NCI-H1694 treated with DMSO at 0.1 percent for 48 hours (cell line): ENCODE measurements around the gene TTLL9.

Experiments used
- DNase-seq: peaks from one replicate; lab custom pipeline; 2025; lab: John Stamatoyannopoulos, UW

The TTLL9 gene

GRCh38 chr20:31857861-31858759 is 12.3 kb upstream of the TTLL9 start:
- no peak for DNase-seq

GRCh38 chr20:31858760-31859083 is 11.7 kb upstream of the TTLL9 start:
- no peak for DNase-seq

GRCh38 chr20:31859266-31859997 is 11.0 kb upstream of the TTLL9 start:
- no peak for DNase-seq

GRCh38 chr20:31859998-31860380 is 10.4 kb upstream of the TTLL9 start:
- no peak for DNase-seq

- no peak for DNase-seq
Observed at GRCh38 chr20:31860390-31861134, 9.9 kb upstream of the TTLL9 start.

GRCh38 chr20:31861135-31861384 is 9.4 kb upstream of the TTLL9 start:
- DNase-seq, result no peak

GRCh38 chr20:31861385-31862156 is 8.9 kb upstream of the TTLL9 start:
- peak; percentile 49 for DNase-seq

- DNase-seq, result no peak
Observed at GRCh38 chr20:31862157-31862470, 8.3 kb upstream of the TTLL9 start.

GRCh38 chr20:31862506-31862905 is 7.9 kb upstream of the TTLL9 start:
- DNase-seq, result peak; percentile 61

- DNase-seq, result no peak
Observed at GRCh38 chr20:31863296-31864085, 6.9 kb upstream of the TTLL9 start.

- no peak for DNase-seq
Observed at GRCh38 chr20:31864521-31865400, 5.7 kb upstream of the TTLL9 start.

GRCh38 chr20:31866221-31866620 is 4.2 kb upstream of the TTLL9 start:
- no peak for DNase-seq

- no peak for DNase-seq
Observed at GRCh38 chr20:31868853-31869672, 1.4 kb upstream of the TTLL9 start.

GRCh38 chr20:31869673-31869941 is 827 bp upstream of the TTLL9 start:
- DNase-seq, result no peak

- no peak for DNase-seq
Observed at GRCh38 chr20:31870726-31871617, 538 bp downstream of the TTLL9 start.

- DNase-seq, result no peak
Observed at GRCh38 chr20:31871618-31871954, 1.2 kb downstream of the TTLL9 start.

GRCh38 chr20:31872406-31872805 is 2.0 kb downstream of the TTLL9 start:
- no peak for DNase-seq

- DNase-seq, result no peak
Observed at GRCh38 chr20:31875671-31876070, 5.2 kb downstream of the TTLL9 start.

- no peak for DNase-seq
Observed at GRCh38 chr20:31877684-31878083, 7.2 kb downstream of the TTLL9 start.
